Activated CD4-positive, alpha-beta T cell treated with anti-CD3 and anti-CD28 coated beads, Interleukin-2, amount 10 ng/mL, durations not matched to agents 7 days and 5 days (primary cell): ENCODE results near the gene GNA12. TPM values are rescaled to one million over a fixed set of nuclear protein-coding genes. Genes with fewer than 3 reads are reported as not detected.

Experiments
- CTCF ChIA-PET: fragments of 350-600 bp; sonication (Branson Sonifier 250); formaldehyde crosslinking; loops from one replicate; lab custom pipeline; 2021; ENCODE audit warnings: antibody characterized with exemption; lab: Charles Lee
- POLR2A ChIA-PET: fragments of 350-600 bp; sonication (Branson Sonifier 250); formaldehyde crosslinking; loops from one replicate; lab custom pipeline; 2021; ENCODE audit warnings: antibody characterized with exemption; lab: Charles Lee
- DNase-seq: peaks from one replicate; pipeline ENCODE4 v3.0.0-alpha.2; 2020
- H3K27ac Mint-ChIP-seq: one replicate; pipeline ENCODE4 v1.8.0; 2021; ENCODE audit warnings: mild to moderate bottlenecking, moderate library complexity, mixed read lengths
- H3K27me3 Mint-ChIP-seq: one replicate; pipeline ENCODE4 v1.8.0; 2021; ENCODE audit warnings: mixed read lengths
- H3K36me3 Mint-ChIP-seq: one replicate; pipeline ENCODE4 v1.8.0; 2021; ENCODE audit warnings: low read depth, mixed read lengths
- H3K4me1 Mint-ChIP-seq: one replicate; pipeline ENCODE4 v1.8.0; 2021; ENCODE audit warnings: mixed read lengths
- H3K4me3 Mint-ChIP-seq: one replicate; pipeline ENCODE4 v1.8.0; 2021; ENCODE audit warnings: mild to moderate bottlenecking, moderate library complexity, mixed read lengths
- H3K9me3 Mint-ChIP-seq: one replicate; pipeline ENCODE4 v1.8.0; 2021; ENCODE audit warnings: mixed read lengths
- total RNA-seq, 2 experiments: library from RNA; stranded (reverse); gene quantifications; one replicate each; pipeline ENCODE4 v1.2.3, GENCODE V29; 2021

Gene GNA12
- total RNA-seq, 2 experiments from 2014 or later = 16.2 to 17.1 TPM

- no peaks in the 10 kb centered on the region for H3K9me3 Mint-ChIP-seq
- DNase-seq = no peak
- ChIA-PET CTCF (no interaction called here), POLR2A (no interaction called here)
- H3K36me3 Mint-ChIP-seq = no peaks in the 10 kb centered on the region
- H3K27ac Mint-ChIP-seq = no peak overlapping the region
- H3K4me1 Mint-ChIP-seq = peaks cover 13% of the 10 kb centered on the region
- H3K27me3 Mint-ChIP-seq = no peaks in the 10 kb centered on the region
- no peak overlapping the region for H3K4me3 Mint-ChIP-seq
These were observed 79.5 kb downstream of the GNA12 start for GRCh38 chr7:2764621-2765020.

GRCh38 chr7:2763597-2763996 is 80.5 kb downstream of the GNA12 start:
- Mint-ChIP-seq H3K27ac (no peak overlapping the region), H3K36me3 (no peaks in the 10 kb centered on the region), H3K4me1 (peaks cover 21% of the 10 kb centered on the region), H3K4me3 (no peak overlapping the region), H3K9me3 (no peaks in the 10 kb centered on the region), H3K27me3 (no peaks in the 10 kb centered on the region)
- ChIA-PET POLR2A (no interaction called here), CTCF (interaction anchor here (0.6 to 1.1 kb wide), 2 partner anchors 54 to 441 kb away, joined by 3 read pairs; no protein-coding TSS in a partner anchor)
- no peak for DNase-seq

GRCh38 chr7:2761801-2762497 is 82.2 kb downstream of the GNA12 start:
- CTCF ChIA-PET = interaction anchor here (0.9 to 1.7 kb wide), 3 partner anchors 15 to 43 kb away, joined by 3 to 5 read pairs (median 5); no protein-coding TSS in a partner anchor
- no peak overlapping the region for H3K4me3 Mint-ChIP-seq
- no peaks in the 10 kb centered on the region for H3K27me3 Mint-ChIP-seq
- no peaks in the 10 kb centered on the region for H3K36me3 Mint-ChIP-seq
- POLR2A ChIA-PET = no interaction called here
- H3K9me3 Mint-ChIP-seq = no peaks in the 10 kb centered on the region
- H3K27ac Mint-ChIP-seq = peak overlapping the region; percentile 37
- DNase-seq = no peak
- H3K4me1 Mint-ChIP-seq = peaks cover 36% of the 10 kb centered on the region

- H3K4me3 Mint-ChIP-seq = no peak overlapping the region
- no peaks in the 10 kb centered on the region for H3K9me3 Mint-ChIP-seq
- ChIA-PET POLR2A (no interaction called here), CTCF (interaction anchor here (0.9 to 1.7 kb wide), 4 partner anchors 16 to 44 kb away, joined by 3 to 5 read pairs (median 5); no protein-coding TSS in a partner anchor)
- no peaks in the 10 kb centered on the region for H3K27me3 Mint-ChIP-seq
- H3K36me3 Mint-ChIP-seq = peaks cover 3% of the 10 kb centered on the region
- no peak for DNase-seq
- no peak overlapping the region for H3K27ac Mint-ChIP-seq
- H3K4me1 Mint-ChIP-seq = peaks cover 37% of the 10 kb centered on the region
These were observed 82.9 kb downstream of the GNA12 start for GRCh38 chr7:2761131-2761624.

- H3K27ac Mint-ChIP-seq = no peak overlapping the region
- H3K9me3 Mint-ChIP-seq = peaks cover 4% of the 10 kb centered on the region
- H3K36me3 Mint-ChIP-seq = peaks cover 7% of the 10 kb centered on the region
- H3K4me3 Mint-ChIP-seq = no peak overlapping the region
- no peaks in the 10 kb centered on the region for H3K27me3 Mint-ChIP-seq
- CTCF ChIA-PET = interaction anchor here (1.5 to 1.7 kb wide), 3 partner anchors 17 to 38 kb away, joined by 5 read pairs; no protein-coding TSS in a partner anchor
- no peak for DNase-seq
- POLR2A ChIA-PET = interaction anchor here (0.5 kb wide), 1 partner anchor 424 kb away, joined by 3 read pairs; no protein-coding TSS in a partner anchor
- H3K4me1 Mint-ChIP-seq = peaks cover 36% of the 10 kb centered on the region
These were observed 83.8 kb downstream of the GNA12 start for GRCh38 chr7:2760098-2760889.

- POLR2A ChIA-PET = interaction anchor here (0.5 kb wide), 1 partner anchor 424 kb away, joined by 3 read pairs; no protein-coding TSS in a partner anchor
- Mint-ChIP-seq H3K4me3 (no peak overlapping the region), H3K27ac (peak overlapping the region; percentile 6), H3K27me3 (no peaks in the 10 kb centered on the region), H3K9me3 (peaks cover 4% of the 10 kb centered on the region), H3K36me3 (peaks cover 8% of the 10 kb centered on the region), H3K4me1 (peaks cover 36% of the 10 kb centered on the region)
- CTCF ChIA-PET = interaction anchor here (1.1 to 1.7 kb wide), 2 partner anchors 19 to 47 kb away, joined by 3 to 5 read pairs; no protein-coding TSS in a partner anchor
- DNase-seq = no peak
These were observed 84.4 kb downstream of the GNA12 start for GRCh38 chr7:2759736-2760097.

GRCh38 chr7:2758673-2759616 is 85.2 kb downstream of the GNA12 start:
- peaks cover 36% of the 10 kb centered on the region for H3K4me1 Mint-ChIP-seq
- no peaks in the 10 kb centered on the region for H3K27me3 Mint-ChIP-seq
- H3K27ac Mint-ChIP-seq = peak overlapping the region; percentile 81
- peaks cover 8% of the 10 kb centered on the region for H3K36me3 Mint-ChIP-seq
- CTCF ChIA-PET = interaction anchor here (1.1 to 2.0 kb wide), 9 partner anchors 9 to 353 kb away, joined by 3 to 9 read pairs (median 4); no protein-coding TSS in a partner anchor
- POLR2A ChIA-PET = interaction anchor here (0.6 kb wide), 1 partner anchor 96 kb away, joined by 6 read pairs; no protein-coding TSS in a partner anchor
- peak overlapping the region; percentile 14 for H3K4me3 Mint-ChIP-seq
- peaks cover 4% of the 10 kb centered on the region for H3K9me3 Mint-ChIP-seq
- DNase-seq = no peak

GRCh38 chr7:2757904-2758672 is 86.0 kb downstream of the GNA12 start:
- Mint-ChIP-seq H3K27me3 (no peaks in the 10 kb centered on the region), H3K9me3 (peaks cover 4% of the 10 kb centered on the region), H3K4me3 (peak overlapping the region; percentile 21), H3K27ac (peak overlapping the region; percentile 81), H3K36me3 (peaks cover 8% of the 10 kb centered on the region), H3K4me1 (peaks cover 36% of the 10 kb centered on the region)
- CTCF ChIA-PET = interaction anchor here (0.5 to 2.0 kb wide), 15 partner anchors 10 to 352 kb away, joined by 3 to 9 read pairs (median 3); no protein-coding TSS in a partner anchor
- DNase-seq = peak; percentile 60
- POLR2A ChIA-PET = interaction anchor here (0.6 kb wide), 2 partner anchors 97 to 856 kb away, joined by 3 to 6 read pairs; no protein-coding TSS in a partner anchor

- Mint-ChIP-seq H3K4me1 (peaks cover 36% of the 10 kb centered on the region), H3K27me3 (no peaks in the 10 kb centered on the region), H3K9me3 (peaks cover 4% of the 10 kb centered on the region), H3K36me3 (peaks cover 8% of the 10 kb centered on the region), H3K4me3 (no peak overlapping the region), H3K27ac (peak overlapping the region; percentile 37)
- ChIA-PET CTCF (interaction anchor here (0.5 to 2.0 kb wide), 15 partner anchors 11 to 351 kb away, joined by 3 to 9 read pairs (median 3); no protein-coding TSS in a partner anchor), POLR2A (interaction anchor here (0.6 kb wide), 1 partner anchor 857 kb away, joined by 3 read pairs; no protein-coding TSS in a partner anchor)
- DNase-seq = no peak
These were observed 86.7 kb downstream of the GNA12 start for GRCh38 chr7:2757361-2757903.

GRCh38 chr7:2755531-2755930 is 88.6 kb downstream of the GNA12 start:
- no peak overlapping the region for H3K27ac Mint-ChIP-seq
- no peaks in the 10 kb centered on the region for H3K27me3 Mint-ChIP-seq
- peaks cover 8% of the 10 kb centered on the region for H3K36me3 Mint-ChIP-seq
- peaks cover 33% of the 10 kb centered on the region for H3K4me1 Mint-ChIP-seq
- H3K4me3 Mint-ChIP-seq = no peak overlapping the region
- DNase-seq = no peak
- H3K9me3 Mint-ChIP-seq = peaks cover 4% of the 10 kb centered on the region
- POLR2A ChIA-PET = no interaction called here
- CTCF ChIA-PET = interaction anchor here (1.3 kb wide), 1 partner anchor 12 kb away, joined by 3 read pairs; no protein-coding TSS in a partner anchor

- DNase-seq = no peak
- no peak overlapping the region for H3K4me3 Mint-ChIP-seq
- peaks cover 8% of the 10 kb centered on the region for H3K36me3 Mint-ChIP-seq
- H3K9me3 Mint-ChIP-seq = peaks cover 4% of the 10 kb centered on the region
- ChIA-PET CTCF (no interaction called here), POLR2A (no interaction called here)
- H3K27me3 Mint-ChIP-seq = no peaks in the 10 kb centered on the region
- H3K27ac Mint-ChIP-seq = no peak overlapping the region
- H3K4me1 Mint-ChIP-seq = peaks cover 27% of the 10 kb centered on the region
These were observed 89.2 kb downstream of the GNA12 start for GRCh38 chr7:2754912-2755311.
